Smooth muscle cell (in vitro differentiated cells): ENCODE measurements around the gene CNTFR. TPM values are rescaled to one million over a fixed set of nuclear protein-coding genes. Genes with fewer than 3 reads are reported as not detected.

ENCODE experiments used
- DNase-seq: peaks from one replicate; lab custom pipeline; 2025; ENCODE audit not compliant: unreplicated experiment; lab: John Stamatoyannopoulos, UW
- H2AFZ ChIP-seq: fragments of 200-600 bp; sonication (generic); 2 replicates; pipeline ENCODE4 v1.6.0; 2016; ENCODE audit warnings: antibody characterized with exemption, low read depth, mild to moderate bottlenecking
- H3F3A ChIP-seq: fragments of 200-600 bp; sonication (generic); 2 replicates; pipeline ENCODE4 v1.6.0; 2017; ENCODE audit warnings: antibody characterized with exemption, low read depth
- H3K27ac ChIP-seq: fragments of 200-600 bp; sonication (generic); 2 replicates; pipeline ENCODE4 v1.5.1; 2016; ENCODE audit warnings: low read depth, mild to moderate bottlenecking
- H3K27me3 ChIP-seq: fragments of 200-600 bp; sonication (generic); 2 replicates; pipeline ENCODE4 v1.6.1; 2016; ENCODE audit warnings: low read depth, mild to moderate bottlenecking
- H3K36me3 ChIP-seq: fragments of 200-600 bp; sonication (generic); 2 replicates; pipeline ENCODE4 v1.5.1; 2016; ENCODE audit warnings: low read depth
- H3K4me1 ChIP-seq: fragments of 200-600 bp; sonication (generic); 2 replicates; pipeline ENCODE4 v1.5.1; 2016; ENCODE audit warnings: low read depth
- H3K4me2 ChIP-seq: fragments of 200-600 bp; sonication (generic); 2 replicates; pipeline ENCODE4 v1.6.0; 2016; ENCODE audit warnings: mild to moderate bottlenecking
- H3K4me3 ChIP-seq: fragments of 200-600 bp; sonication (generic); 2 replicates; pipeline ENCODE4 v1.5.1; 2016; ENCODE audit warnings: mild to moderate bottlenecking
- H3K79me2 ChIP-seq: fragments of 200-600 bp; sonication (generic); 2 replicates; pipeline ENCODE4 v1.6.0; 2016; ENCODE audit warnings: low read depth, mild to moderate bottlenecking
- H3K9ac ChIP-seq: fragments of 200-600 bp; sonication (generic); 2 replicates; pipeline ENCODE4 v1.6.0; 2016; ENCODE audit warnings: low read depth
- H3K9me3 ChIP-seq: fragments of 200-600 bp; sonication (generic); replicated peaks from 2 replicates; pipeline ENCODE4 v1.5.1; 2016; ENCODE audit warnings: low read depth
- H4K20me1 ChIP-seq: fragments of 200-600 bp; sonication (generic); 2 replicates; pipeline ENCODE4 v1.6.0; 2016; ENCODE audit warnings: low read depth
- WGBS: methylation state at CpG from one replicate; pipeline ENCODE4 v1.1.7; 2016; ENCODE audit warnings: low lambda C conversion rate; 5-methylcytosine and 5-hydroxymethylcytosine counted together
- polyA plus RNA-seq: library from polyadenylated mRNA; unstranded; fragments of >200 nt; fragmentation: Nextera tagmentation; extraction: Ambion mirVana; gene quantifications from 2 replicates; pipeline ENCODE4 v1.2.1, GENCODE V29; 2016
- total RNA-seq: library from RNA; depleted of rRNA; stranded (reverse); fragments of >200 nt; gene quantifications from 2 replicates; pipeline ENCODE4 v1.2.3, GENCODE V29; 2014
- TF ChIP-seq, protein P1 (sequence below): fragments of 200-600 bp; sonication (generic); IDR thresholded peaks from 2 replicates; pipeline ENCODE4 v1.5.1; 2017; ENCODE audit warnings: borderline replicate concordance, mild to moderate bottlenecking, antibody characterized with exemption; ENCODE audit not compliant: insufficient read depth, poor library complexity, severe bottlenecking

The CNTFR gene
- total and polyA plus RNA-seq, 2 experiments from 2014 or later = 4.3 to 16.4 TPM

DNA sequence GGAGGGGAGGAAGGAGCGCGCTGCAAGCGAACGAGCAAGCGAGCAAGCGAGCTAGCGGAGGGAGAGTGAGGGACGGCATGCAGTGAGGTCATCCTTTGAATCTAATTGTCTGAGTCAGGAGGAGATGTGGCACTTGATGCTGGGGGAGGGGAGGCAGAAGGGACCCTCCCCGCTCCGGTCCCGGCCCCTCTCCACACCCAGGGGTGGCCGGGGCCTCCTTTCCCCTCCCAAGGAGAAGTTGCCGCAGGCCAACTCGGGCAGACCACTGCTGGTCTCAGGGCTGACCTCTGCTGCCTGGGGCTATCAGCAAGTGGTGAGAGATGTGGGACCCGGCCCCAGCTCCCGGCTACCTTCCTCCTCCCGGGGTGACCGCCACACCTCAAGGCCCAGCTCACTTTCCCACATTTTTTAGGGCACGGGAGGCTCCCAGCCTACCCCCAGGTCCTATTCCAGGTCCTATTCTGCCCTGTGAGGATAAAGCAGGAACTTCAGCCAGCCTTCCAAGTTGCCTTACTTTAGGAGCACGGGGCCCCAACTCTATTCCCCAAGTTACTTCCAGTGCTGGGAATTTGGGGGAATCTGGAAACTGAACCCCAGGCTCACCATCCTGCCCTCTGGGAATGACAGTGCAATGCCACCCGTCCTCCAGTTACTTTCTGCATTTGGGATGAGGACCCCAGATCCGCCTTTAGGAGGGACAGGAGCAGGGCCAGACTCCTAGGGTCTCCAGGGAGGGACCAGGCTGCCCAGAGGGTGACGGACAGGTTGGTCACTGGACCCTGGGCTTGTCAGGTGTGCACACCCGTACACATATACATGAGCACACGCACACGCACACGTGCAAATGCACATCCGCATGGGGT, 11.1 kb downstream of the CNTFR start:
- Histone ChIP-seq H3K36me3 (no peaks in the 10 kb centered on the region), H3K4me3 (peak overlapping the region; percentile 57), H3K79me2 (peaks cover 28% of the 10 kb centered on the region), H3K27me3 (peaks cover 9% of the 10 kb centered on the region), H2AFZ (peak overlapping the region; percentile 79), H3K27ac (peak overlapping the region; percentile 71), H3F3A (peaks cover 4% of the 10 kb centered on the region), H3K4me1 (peaks cover 57% of the 10 kb centered on the region), H4K20me1 (peaks cover 3% of the 10 kb centered on the region), H3K9ac (peak overlapping the region; percentile 71), H3K9me3 (no peaks in the 10 kb centered on the region), H3K4me2 (peak overlapping the region; percentile 99)
- no peak for DNase-seq
- 8% methylated on average over 28 of the region's 28 CpGs for WGBS
- TF ChIP-seq, protein P1, sequence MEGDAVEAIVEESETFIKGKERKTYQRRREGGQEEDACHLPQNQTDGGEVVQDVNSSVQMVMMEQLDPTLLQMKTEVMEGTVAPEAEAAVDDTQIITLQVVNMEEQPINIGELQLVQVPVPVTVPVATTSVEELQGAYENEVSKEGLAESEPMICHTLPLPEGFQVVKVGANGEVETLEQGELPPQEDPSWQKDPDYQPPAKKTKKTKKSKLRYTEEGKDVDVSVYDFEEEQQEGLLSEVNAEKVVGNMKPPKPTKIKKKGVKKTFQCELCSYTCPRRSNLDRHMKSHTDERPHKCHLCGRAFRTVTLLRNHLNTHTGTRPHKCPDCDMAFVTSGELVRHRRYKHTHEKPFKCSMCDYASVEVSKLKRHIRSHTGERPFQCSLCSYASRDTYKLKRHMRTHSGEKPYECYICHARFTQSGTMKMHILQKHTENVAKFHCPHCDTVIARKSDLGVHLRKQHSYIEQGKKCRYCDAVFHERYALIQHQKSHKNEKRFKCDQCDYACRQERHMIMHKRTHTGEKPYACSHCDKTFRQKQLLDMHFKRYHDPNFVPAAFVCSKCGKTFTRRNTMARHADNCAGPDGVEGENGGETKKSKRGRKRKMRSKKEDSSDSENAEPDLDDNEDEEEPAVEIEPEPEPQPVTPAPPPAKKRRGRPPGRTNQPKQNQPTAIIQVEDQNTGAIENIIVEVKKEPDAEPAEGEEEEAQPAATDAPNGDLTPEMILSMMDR = no peak

DNA sequence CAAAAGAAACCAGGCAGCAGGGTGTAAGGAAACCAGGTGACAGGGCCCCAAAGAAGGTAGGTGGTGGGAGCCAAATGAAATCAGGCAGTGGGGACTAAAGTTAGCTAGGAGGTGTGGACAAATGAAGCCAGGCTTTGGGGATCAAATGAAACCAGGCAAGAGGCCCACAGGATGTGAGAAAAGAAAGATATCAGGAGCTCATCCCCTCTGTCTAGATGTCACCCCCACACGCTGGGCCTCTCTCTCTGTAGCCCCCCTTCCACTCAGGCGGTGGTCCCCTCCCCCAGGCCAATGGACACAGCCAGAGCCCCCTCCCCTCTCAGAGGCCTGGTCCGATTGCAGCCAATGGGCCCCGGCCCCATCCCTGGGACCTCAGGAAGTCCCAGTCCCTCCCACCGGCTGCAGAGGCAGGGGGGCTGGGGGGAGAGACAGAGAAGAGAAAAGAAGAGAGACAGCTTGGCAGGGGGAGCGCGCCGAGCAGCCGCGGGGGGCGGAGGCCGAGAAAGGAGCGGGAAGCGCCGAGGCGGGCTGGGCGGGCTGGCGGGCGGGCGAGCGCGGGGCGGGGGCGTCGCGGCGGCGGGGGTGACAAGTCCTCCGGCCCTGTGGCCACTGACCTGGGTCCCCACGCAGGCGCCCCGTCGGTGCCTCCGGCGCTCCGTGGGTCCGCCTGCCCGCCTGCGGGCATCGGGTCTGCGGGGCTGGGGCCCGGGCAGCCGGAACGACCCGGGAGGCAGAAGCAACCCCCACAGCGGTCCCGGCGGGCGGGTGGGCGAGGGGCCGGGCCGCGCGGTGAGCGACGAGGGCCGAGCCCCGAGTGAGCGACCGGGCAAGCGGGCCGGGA, 11.9 kb downstream of the CNTFR start:
- peaks cover 23% of the 10 kb centered on the region for H3K79me2 ChIP-seq
- peaks cover 59% of the 10 kb centered on the region for H3K4me1 ChIP-seq
- H3K27ac ChIP-seq = peak overlapping the region; percentile 71
- peak overlapping the region; percentile 99 for H3K4me2 ChIP-seq
- no peak for DNase-seq
- H4K20me1 ChIP-seq = peaks cover 3% of the 10 kb centered on the region
- no peaks in the 10 kb centered on the region for H3K36me3 ChIP-seq
- WGBS = 0% methylated on average over 4 of the region's 62 CpGs
- no peaks in the 10 kb centered on the region for H3K9me3 ChIP-seq
- H3K27me3 ChIP-seq = peaks cover 9% of the 10 kb centered on the region
- TF ChIP-seq, protein P1 = no peak
- H2AFZ ChIP-seq = peak overlapping the region; percentile 79
- peak overlapping the region; percentile 57 for H3K4me3 ChIP-seq
- peaks cover 4% of the 10 kb centered on the region for H3F3A ChIP-seq
- peak overlapping the region; percentile 71 for H3K9ac ChIP-seq

DNA sequence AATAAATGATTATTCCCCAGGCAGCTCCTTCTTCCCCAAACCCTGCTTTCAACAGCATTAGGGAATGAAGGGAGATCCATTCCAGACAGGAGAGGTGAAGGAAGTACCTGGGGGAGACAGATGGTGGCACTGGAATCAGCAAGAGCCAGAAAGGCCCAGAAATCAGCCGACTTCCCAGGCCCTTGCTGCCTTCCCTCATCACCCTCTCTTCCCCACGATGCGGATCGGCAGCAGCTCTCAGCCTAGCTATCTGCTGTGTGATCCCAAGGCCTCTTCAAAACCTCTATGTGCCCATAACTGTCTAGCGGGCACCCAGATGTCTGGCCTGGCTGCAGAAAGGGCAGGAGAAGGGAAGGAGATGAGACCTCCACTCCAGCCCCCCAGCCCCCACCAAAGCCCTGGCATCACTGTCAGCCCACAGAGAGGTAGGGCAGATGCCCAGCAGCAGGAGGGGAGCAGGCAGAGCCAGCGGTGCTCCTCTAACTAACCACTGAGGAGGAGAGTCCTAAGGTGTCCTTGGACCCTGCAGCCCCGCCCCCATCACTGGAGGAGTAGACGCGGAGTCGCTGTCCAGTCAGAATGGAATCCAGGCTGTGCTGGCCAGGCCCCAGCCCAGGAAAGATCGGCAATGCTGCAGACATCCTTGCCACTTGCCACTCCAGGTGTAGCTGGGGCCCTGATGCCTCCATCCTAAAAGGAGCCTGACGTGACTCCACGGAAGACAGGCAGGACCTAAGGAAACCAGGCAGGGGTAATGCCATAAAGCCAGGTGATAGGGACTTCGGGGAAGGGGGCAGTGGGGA, 12.7 kb downstream of the CNTFR start:
- Histone ChIP-seq H3K4me2 (peak overlapping the region; percentile 99), H3K9ac (no peak overlapping the region), H3F3A (peaks cover 4% of the 10 kb centered on the region), H3K36me3 (no peaks in the 10 kb centered on the region), H3K27me3 (peaks cover 9% of the 10 kb centered on the region), H3K4me1 (peaks cover 59% of the 10 kb centered on the region), H4K20me1 (peaks cover 3% of the 10 kb centered on the region), H3K9me3 (no peaks in the 10 kb centered on the region), H3K4me3 (peak overlapping the region; percentile 57), H3K27ac (peak overlapping the region; percentile 31), H3K79me2 (peaks cover 21% of the 10 kb centered on the region), H2AFZ (no peak overlapping the region)
- TF ChIP-seq, protein P1 = no peak
- DNase-seq = no peak
- WGBS = 26% methylated on average over 14 of the region's 14 CpGs
